Measurements from ENCODE around the gene TRIM37. TPM values are rescaled to one million over a fixed set of nuclear protein-coding genes. Genes with fewer than 3 reads are reported as not detected.
A peak's percentile ranks its signal among the peaks of the same experiment; 100 is the strongest.
"Not testable (repeated sequence)": the region's sequence is repeated elsewhere in the genome, so short reads cannot be mapped to it uniquely, and the experiment has no call there.

Gene TRIM37
- polyA plus RNA-seq, 1 of the 3 experiments (the other 2 are of a cell fraction): 20.5 TPM

DNA sequence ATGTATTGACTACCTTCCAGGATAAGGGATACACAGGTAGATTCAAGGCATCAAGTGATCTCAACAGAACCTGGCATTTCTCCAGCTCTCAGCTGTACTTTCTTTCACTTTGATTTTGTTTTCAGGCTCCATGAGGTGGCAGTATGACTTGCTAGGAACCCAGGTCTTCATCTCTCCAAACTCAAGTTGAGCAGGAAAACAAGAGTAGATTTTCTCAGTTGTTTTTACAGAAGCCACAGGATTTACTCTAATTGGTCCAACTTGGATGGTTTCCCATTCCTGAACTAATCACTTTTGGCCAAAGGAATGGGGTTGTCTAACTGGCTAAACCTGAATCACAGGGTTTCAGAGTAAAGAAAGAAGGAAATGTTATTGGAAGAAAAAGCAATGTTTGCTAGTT is 146.6 kb downstream of the TRIM37 start:
- POLR2A ChIA-PET: no interaction called here
- TF ChIP-seq SMC3 (IDR thresholded peaks at IDR 0.05; ENCODE audit: low read depth, low read length) (peak; percentile 25; the same call in 1 of the 2 replicates), FOSL2 (IDR thresholded peaks at IDR 0.05; ENCODE audit: borderline replicate concordance, low read depth) (no peak), YY1 (IDR thresholded peaks at IDR 0.05; ENCODE audit: low read depth) (no peak), TCF12 (IDR thresholded peaks at IDR 0.05) (no peak), ELF1 (IDR thresholded peaks at IDR 0.05) (no peak), RAD21 (IDR thresholded peaks at IDR 0.05; ENCODE audit: low read length) (peak; percentile 18; the same call in 1 of the 2 replicates)
- TF ChIP-seq, protein P1, sequence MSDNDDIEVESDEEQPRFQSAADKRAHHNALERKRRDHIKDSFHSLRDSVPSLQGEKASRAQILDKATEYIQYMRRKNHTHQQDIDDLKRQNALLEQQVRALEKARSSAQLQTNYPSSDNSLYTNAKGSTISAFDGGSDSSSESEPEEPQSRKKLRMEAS (IDR thresholded peaks at IDR 0.05; ENCODE audit: low read depth): no peak
- TF ChIP-seq, protein P2, sequence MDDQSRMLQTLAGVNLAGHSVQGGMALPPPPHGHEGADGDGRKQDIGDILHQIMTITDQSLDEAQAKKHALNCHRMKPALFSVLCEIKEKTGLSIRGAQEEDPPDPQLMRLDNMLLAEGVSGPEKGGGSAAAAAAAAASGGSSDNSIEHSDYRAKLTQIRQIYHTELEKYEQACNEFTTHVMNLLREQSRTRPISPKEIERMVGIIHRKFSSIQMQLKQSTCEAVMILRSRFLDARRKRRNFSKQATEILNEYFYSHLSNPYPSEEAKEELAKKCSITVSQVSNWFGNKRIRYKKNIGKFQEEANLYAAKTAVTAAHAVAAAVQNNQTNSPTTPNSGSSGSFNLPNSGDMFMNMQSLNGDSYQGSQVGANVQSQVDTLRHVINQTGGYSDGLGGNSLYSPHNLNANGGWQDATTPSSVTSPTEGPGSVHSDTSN (IDR thresholded peaks at IDR 0.05): no peak
- TF ChIP-seq, protein P3, sequence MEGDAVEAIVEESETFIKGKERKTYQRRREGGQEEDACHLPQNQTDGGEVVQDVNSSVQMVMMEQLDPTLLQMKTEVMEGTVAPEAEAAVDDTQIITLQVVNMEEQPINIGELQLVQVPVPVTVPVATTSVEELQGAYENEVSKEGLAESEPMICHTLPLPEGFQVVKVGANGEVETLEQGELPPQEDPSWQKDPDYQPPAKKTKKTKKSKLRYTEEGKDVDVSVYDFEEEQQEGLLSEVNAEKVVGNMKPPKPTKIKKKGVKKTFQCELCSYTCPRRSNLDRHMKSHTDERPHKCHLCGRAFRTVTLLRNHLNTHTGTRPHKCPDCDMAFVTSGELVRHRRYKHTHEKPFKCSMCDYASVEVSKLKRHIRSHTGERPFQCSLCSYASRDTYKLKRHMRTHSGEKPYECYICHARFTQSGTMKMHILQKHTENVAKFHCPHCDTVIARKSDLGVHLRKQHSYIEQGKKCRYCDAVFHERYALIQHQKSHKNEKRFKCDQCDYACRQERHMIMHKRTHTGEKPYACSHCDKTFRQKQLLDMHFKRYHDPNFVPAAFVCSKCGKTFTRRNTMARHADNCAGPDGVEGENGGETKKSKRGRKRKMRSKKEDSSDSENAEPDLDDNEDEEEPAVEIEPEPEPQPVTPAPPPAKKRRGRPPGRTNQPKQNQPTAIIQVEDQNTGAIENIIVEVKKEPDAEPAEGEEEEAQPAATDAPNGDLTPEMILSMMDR (IDR thresholded peaks at IDR 0.05): peak; percentile 47
- TF ChIP-seq, protein P4, sequence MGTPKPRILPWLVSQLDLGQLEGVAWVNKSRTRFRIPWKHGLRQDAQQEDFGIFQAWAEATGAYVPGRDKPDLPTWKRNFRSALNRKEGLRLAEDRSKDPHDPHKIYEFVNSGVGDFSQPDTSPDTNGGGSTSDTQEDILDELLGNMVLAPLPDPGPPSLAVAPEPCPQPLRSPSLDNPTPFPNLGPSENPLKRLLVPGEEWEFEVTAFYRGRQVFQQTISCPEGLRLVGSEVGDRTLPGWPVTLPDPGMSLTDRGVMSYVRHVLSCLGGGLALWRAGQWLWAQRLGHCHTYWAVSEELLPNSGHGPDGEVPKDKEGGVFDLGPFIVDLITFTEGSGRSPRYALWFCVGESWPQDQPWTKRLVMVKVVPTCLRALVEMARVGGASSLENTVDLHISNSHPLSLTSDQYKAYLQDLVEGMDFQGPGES (IDR thresholded peaks at IDR 0.05; ENCODE audit: low read depth, low read length): no peak
- CTCF ChIA-PET: interaction anchor here (1.0 kb wide), 1 partner anchor 20 kb away, joined by 3 read pairs; no protein-coding TSS in a partner anchor
- H3K79me2 ChIP-seq (ENCODE audit: insufficient read depth): no peaks in the 10 kb centered on the region
- H3K9me2 ChIP-seq: no peaks in the 10 kb centered on the region
- no peak overlapping the region for H3K4me3 ChIP-seq (ENCODE audit: low read depth in 2 of 2, low read length in 1 of 2)
- H3K4me2 ChIP-seq: no peak overlapping the region
- H3K9ac ChIP-seq: no peak overlapping the region
- no peak for DNase-seq
- no peak overlapping the region for H3K27ac ChIP-seq (ENCODE audit: low read depth in 2 of 2, low read length in 1 of 2)
- H3K27me3 ChIP-seq (ENCODE audit: insufficient read depth): no peaks in the 10 kb centered on the region
- H3K4me1 ChIP-seq (ENCODE audit: control insufficient read depth in 1 of 2, insufficient read depth in 2 of 2, low read depth in 1 of 2, low read length in 1 of 2): peaks cover 0 to 7% of the 10 kb centered on the region in 2 experiments; a peak in 1 of 4 replicates
- no peaks in the 10 kb centered on the region for H3K9me3 ChIP-seq
- H3F3A ChIP-seq (replicated peaks; ENCODE audit: insufficient read depth): peaks cover 18% of the 10 kb centered on the region
- H3K36me3 ChIP-seq (replicated peaks in 1 of 2; ENCODE audit: control insufficient read depth in 1 of 2, insufficient read depth in 2 of 2, low read length in 1 of 2): no peaks in the 10 kb centered on the region
- no peaks in the 10 kb centered on the region; the same call in 1 of the 2 replicates for H4K20me1 ChIP-seq (ENCODE audit: insufficient read depth)
- no peak overlapping the region for H2AFZ ChIP-seq (ENCODE audit: low read depth)

DNA sequence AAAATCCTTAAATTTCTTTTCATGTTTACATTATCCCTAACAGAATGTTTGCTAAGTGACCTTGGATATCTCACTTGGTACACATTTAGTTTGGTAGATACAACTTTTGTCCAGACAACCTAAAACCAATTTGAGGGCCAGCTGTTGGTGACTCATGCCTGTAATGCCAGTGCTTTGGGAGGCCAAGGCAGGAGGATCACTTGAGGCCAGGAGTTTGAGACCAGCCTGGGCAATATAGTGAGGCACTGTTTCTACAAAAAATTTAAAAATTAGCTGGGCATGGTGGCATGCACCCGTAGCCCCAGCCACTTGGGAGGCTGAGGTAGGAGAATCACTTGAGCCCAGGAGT is 149.0 kb downstream of the TRIM37 start:
- H3K36me3 ChIP-seq (replicated peaks in 1 of 2; ENCODE audit: control insufficient read depth in 1 of 2, insufficient read depth in 2 of 2, low read length in 1 of 2); H4K20me1 ChIP-seq (ENCODE audit: insufficient read depth); H3K9ac ChIP-seq; H3K4me3 ChIP-seq (ENCODE audit: low read depth in 2 of 2, low read length in 1 of 2); DNase-seq; H3K9me3 ChIP-seq; POLR2A ChIA-PET; H2AFZ ChIP-seq (ENCODE audit: low read depth); H3K9me2 ChIP-seq; H3K4me1 ChIP-seq (ENCODE audit: control insufficient read depth in 1 of 2, insufficient read depth in 2 of 2, low read depth in 1 of 2, low read length in 1 of 2); H3K27me3 ChIP-seq (ENCODE audit: insufficient read depth); H3K79me2 ChIP-seq (ENCODE audit: insufficient read depth); H3K4me2 ChIP-seq: not testable (repeated sequence)
- Histone ChIP-seq H3F3A (replicated peaks; ENCODE audit: insufficient read depth) (peaks cover 18% of the 10 kb centered on the region), H3K27ac (ENCODE audit: low read depth in 2 of 2, low read length in 1 of 2) (peak overlapping the region in 1 of 2 experiments; percentile 24; a peak in 2 of 4 replicates)
- WGBS (ENCODE audit: low lambda C conversion rate): 62% methylated on average over 1 of the region's 1 CpG
- CTCF ChIA-PET: interaction anchor here (0.7 kb wide), 1 partner anchor 473 kb away, joined by 4 read pairs; no protein-coding TSS in a partner anchor
- TF ChIP-seq MEF2A (IDR thresholded peaks at IDR 0.05; ENCODE audit: borderline replicate concordance, low read depth): 0 out of 2 replicates have a peak, but pooled peaks have one; percentile 15
